C4-2B (cell line): ENCODE results near the gene CUL3.

ENCODE experiments used
- H3K27ac ChIP-seq: fragments of 450-650 bp; 2 replicates; pipeline ENCODE4 v1.5.1; 2017
- CTCF ChIP-seq: fragments of 450-650 bp; conservative IDR thresholded peaks from 2 replicates; pipeline ENCODE4 v1.5.1; 2017; ENCODE audit warnings: mild to moderate bottlenecking
- ZFX ChIP-seq: fragments of 450-650 bp; IDR thresholded peaks from 2 replicates; pipeline ENCODE4 v1.6.1; 2017

Gene CUL3

GRCh38 chr2:224585211-224586088, at the start of gene CUL3:
TSS of gene CUL3 (minus strand) at chr2:224585363. CDS start at chr2:224585009, 354 bp downstream.
- TF ChIP-seq CTCF (no peak), ZFX (no peak)

GRCh38 chr2:224630659-224631550, 45.7 kb upstream of the CUL3 start:
- no peak overlapping the region for H3K27ac ChIP-seq
- TF ChIP-seq CTCF (no peak), ZFX (no peak)

More at GRCh38 chr2:224585211-224586088, at the start of gene CUL3:
- peak within 1 kb of the TSS; percentile 99 for H3K27ac ChIP-seq

- no peak overlapping the region for H3K27ac ChIP-seq
- TF ChIP-seq ZFX (no peak), CTCF (no peak)
Observed at GRCh38 chr2:224628416-224628815, 43.3 kb upstream of the CUL3 start.

GRCh38 chr2:224626735-224627134, 41.6 kb upstream of the CUL3 start:
- TF ChIP-seq CTCF (no peak), ZFX (no peak)
- H3K27ac ChIP-seq: no peak overlapping the region

- TF ChIP-seq ZFX (no peak), CTCF (no peak)
- H3K27ac ChIP-seq: no peak overlapping the region
Observed at GRCh38 chr2:224613543-224614286, 28.6 kb upstream of the CUL3 start.

- TF ChIP-seq ZFX (no peak), CTCF (no peak)
- no peak overlapping the region for H3K27ac ChIP-seq
Observed at GRCh38 chr2:224612578-224612977, 27.4 kb upstream of the CUL3 start.
